Naive thymus-derived CD4-positive, alpha-beta T cell (primary cell): ENCODE data around the gene WAPL. TPM values are rescaled to one million over a fixed set of nuclear protein-coding genes. Genes with fewer than 3 reads are reported as not detected.
"Not testable (repeated sequence)": the region's sequence is repeated elsewhere in the genome, so short reads cannot be mapped to it uniquely, and the experiment has no call there.

Experiments
- ATAC-seq: fragments of 150-1000 bp; cut with Tn5 transposase; 2 replicates; pipeline ENCODE4 v1.10.0; 2021; ENCODE audit warnings: mild to moderate bottlenecking, moderate library complexity
- CTCF ChIA-PET: fragments of 350-600 bp; sonication (Branson Sonifier 250); formaldehyde crosslinking; loops from one replicate; lab custom pipeline; 2021; ENCODE audit warnings: antibody characterized with exemption; lab: Charles Lee
- POLR2A ChIA-PET: fragments of 350-600 bp; sonication (Branson Sonifier 250); formaldehyde crosslinking; loops from one replicate; lab custom pipeline; 2021; ENCODE audit warnings: antibody characterized with exemption, inconsistent platforms; lab: Charles Lee
- DNase-seq, 9 donors: peaks; one replicate each; pipeline versions ENCODE4 v3.0.0 to v3.0.0-alpha.2; 2020 to 2022; ENCODE audit warnings: mixed read lengths in 1 of 9
- H3K27ac ChIP-seq: one replicate; pipeline ENCODE4 v1.7.0; 2013; ENCODE audit warnings: mild to moderate bottlenecking, low read depth, low read length, moderate library complexity
- H3K27me3 ChIP-seq, 2 donors: one replicate each; pipeline ENCODE4 v1.7.0; 2013; ENCODE audit warnings: low read length in 2 of 2, mild to moderate bottlenecking in 2 of 2, moderate library complexity in 2 of 2; ENCODE audit not compliant: control insufficient read depth in 2 of 2, insufficient read depth in 2 of 2
- H3K36me3 ChIP-seq, 3 experiments: 1 replicate in 2 of 3; 2 replicates in 1 of 3; pipeline ENCODE4 v1.7.0; 2013; ENCODE audit warnings: low read length in 3 of 3, mild to moderate bottlenecking in 3 of 3, moderate library complexity in 1 of 3; ENCODE audit not compliant: insufficient read depth in 3 of 3, control insufficient read depth in 2 of 3
- H3K4me1 ChIP-seq, 2 donors: one replicate each; pipeline ENCODE4 v1.7.0; 2013; ENCODE audit warnings: low read length in 2 of 2, mild to moderate bottlenecking in 2 of 2, moderate library complexity in 1 of 2; ENCODE audit not compliant: control insufficient read depth in 2 of 2, insufficient read depth in 2 of 2
- H3K4me3 ChIP-seq: 2 replicates; pipeline ENCODE4 v1.7.0; 2013; ENCODE audit warnings: mild to moderate bottlenecking, low read length
- H3K9me3 ChIP-seq, 3 experiments: 1 replicate in 2 of 3; 2 replicates in 1 of 3; pipeline ENCODE4 v1.7.0; 2013; ENCODE audit warnings: low read length in 3 of 3; ENCODE audit not compliant: control insufficient read depth in 2 of 3
- H3K27ac Mint-ChIP-seq, 9 donors: one replicate each; pipeline ENCODE4 v1.8.0; 2020 to 2022; ENCODE audit warnings: mixed read lengths in 9 of 9, mild to moderate bottlenecking in 8 of 9, moderate library complexity in 5 of 9, inconsistent platforms in 2 of 9
- H3K27me3 Mint-ChIP-seq, 5 donors: one replicate each; pipeline ENCODE4 v1.8.0; 2021 to 2022; ENCODE audit warnings: mixed read lengths in 5 of 5, mild to moderate bottlenecking in 1 of 5
- H3K36me3 Mint-ChIP-seq, 5 donors: one replicate each; pipeline ENCODE4 v1.8.0; 2020 to 2022; ENCODE audit warnings: mixed read lengths in 5 of 5, mild to moderate bottlenecking in 3 of 5, inconsistent platforms in 1 of 5
- H3K4me1 Mint-ChIP-seq, 7 donors: one replicate each; pipeline ENCODE4 v1.8.0; 2020 to 2022; ENCODE audit warnings: mixed read lengths in 7 of 7, mild to moderate bottlenecking in 3 of 7, inconsistent platforms in 1 of 7
- H3K4me3 Mint-ChIP-seq, 10 donors: one replicate each; pipeline ENCODE4 v1.8.0; 2020 to 2022; ENCODE audit warnings: mild to moderate bottlenecking in 10 of 10, mixed read lengths in 10 of 10, moderate library complexity in 6 of 10, inconsistent platforms in 2 of 10
- H3K9me3 Mint-ChIP-seq, 11 donors: one replicate each; pipeline ENCODE4 v1.8.0; 2020 to 2022; ENCODE audit warnings: mixed read lengths in 11 of 11, mild to moderate bottlenecking in 4 of 11, inconsistent platforms in 1 of 11, moderate library complexity in 1 of 11
- intact Hi-C, 2 donors: fragments of 100-400 bp; cut with micrococcal nuclease; formaldehyde crosslinking; loops; one replicate each; pipeline ENCODE4 v1.15.1; 2023
- polyA plus RNA-seq, 2 donors: library from polyadenylated mRNA; unstranded; fragments of 300-500 nt; fragmentation: Illumina TruSeq; gene quantifications; one replicate each; pipeline ENCODE4 v1.2.3, GENCODE V29; 2021
- total RNA-seq, 6 experiments: library from RNA in 5 of 6; stranded (reverse) in 5 of 6; gene quantifications; 1 replicate in 5 of 6; 2 replicates in 1 of 6; pipeline ENCODE4 v1.2.3 and lab custom pipeline; 2021 to 2026

Gene WAPL
- total and polyA plus RNA-seq, 7 experiments from 2014 or later = 40.3 to 59.2 (median 49.5) TPM

GRCh38 chr10:86389441-86390193 lies 132.0 kb downstream of the WAPL start:
- CTCF ChIA-PET = interaction anchor here (1.9 kb wide), 1 partner anchor 10 kb away, joined by 4 read pairs; no protein-coding TSS in a partner anchor
- DNase-seq = peak in 1 of 9 donors; percentile 37
- peak; percentile 55 for ATAC-seq
- no peak overlapping the region for H3K27ac ChIP-seq
- Mint-ChIP-seq H3K9me3 (peaks cover 0 to 2% (median 0%) of the 10 kb centered on the region in 11 donors), H3K27me3 (peaks cover 16 to 73% (median 20%) of the 10 kb centered on the region in 5 donors), H3K4me1 (peaks cover 0 to 25% (median 10%) of the 10 kb centered on the region in 7 donors), H3K27ac (peak overlapping the region in 2 of 9 donors; percentile 37 to 86), H3K4me3 (peak overlapping the region; percentile 79 to 91 (median 86)), H3K36me3 (peaks cover 0 to 3% (median 0%) of the 10 kb centered on the region in 5 donors)
- intact Hi-C loops = no loop called here
- no peaks in the 10 kb centered on the region for H3K27me3 ChIP-seq
- POLR2A ChIA-PET = no interaction called here
- no peaks in the 10 kb centered on the region for H3K9me3 ChIP-seq
- no peaks in the 10 kb centered on the region for H3K36me3 ChIP-seq
- no peaks in the 10 kb centered on the region for H3K4me1 ChIP-seq
- peak overlapping the region; percentile 52 for H3K4me3 ChIP-seq

- Mint-ChIP-seq H3K27me3 (peaks cover 16 to 72% (median 22%) of the 10 kb centered on the region in 5 donors), H3K4me1 (peaks cover 0 to 24% (median 10%) of the 10 kb centered on the region in 7 donors), H3K4me3 (peak overlapping the region; percentile 79 to 91 (median 86))
- CTCF ChIA-PET = interaction anchor here (1.9 kb wide), 1 partner anchor 10 kb away, joined by 4 read pairs; no protein-coding TSS in a partner anchor
- H3K36me3 ChIP-seq, intact Hi-C loops, H3K27ac ChIP-seq, H3K9me3 Mint-ChIP-seq, H3K4me1 ChIP-seq, H3K36me3 Mint-ChIP-seq, H3K9me3 ChIP-seq, ATAC-seq, H3K27me3 ChIP-seq, DNase-seq, POLR2A ChIA-PET, H3K27ac Mint-ChIP-seq: not testable (repeated sequence)
- peak overlapping the region; percentile 52 for H3K4me3 ChIP-seq
Measured at GRCh38 chr10:86389109-86389440, 132.5 kb downstream of the WAPL start.

GRCh38 chr10:86388119-86388704 lies 133.4 kb downstream of the WAPL start:
- no peaks in the 10 kb centered on the region for H3K36me3 ChIP-seq
- no peak overlapping the region for H3K27ac ChIP-seq
- Mint-ChIP-seq H3K4me1 (peaks cover 0 to 16% (median 6%) of the 10 kb centered on the region in 7 donors), H3K4me3 (peak overlapping the region in 7 of 10 donors; percentile 3 to 79 (median 25)), H3K36me3 (peaks cover 0 to 3% (median 0%) of the 10 kb centered on the region in 5 donors), H3K27me3 (peaks cover 16 to 71% (median 26%) of the 10 kb centered on the region in 5 donors), H3K27ac (peak overlapping the region in 1 of 9 donors; percentile 22), H3K9me3 (peaks cover 0 to 2% (median 0%) of the 10 kb centered on the region in 11 donors)
- intact Hi-C loops = no loop called here
- CTCF ChIA-PET = interaction anchor here (0.6 to 1.9 kb wide), 2 partner anchors 9 to 302 kb away, joined by 3 to 4 read pairs; no protein-coding TSS in a partner anchor
- no peak for DNase-seq
- no peaks in the 10 kb centered on the region for H3K9me3 ChIP-seq
- POLR2A ChIA-PET = interaction anchor here (0.9 kb wide), 1 partner anchor 323 kb away, joined by 3 read pairs; no protein-coding TSS in a partner anchor
- H3K27me3 ChIP-seq = no peaks in the 10 kb centered on the region
- ATAC-seq = no peak
- H3K4me1 ChIP-seq = no peaks in the 10 kb centered on the region
- H3K4me3 ChIP-seq = no peak overlapping the region

GRCh38 chr10:86387178-86387794 lies 134.3 kb downstream of the WAPL start:
- intact Hi-C loops = no loop called here
- H3K36me3 Mint-ChIP-seq = peaks cover 0 to 3% (median 0%) of the 10 kb centered on the region in 5 donors
- CTCF ChIA-PET = interaction anchor here (0.6 to 1.9 kb wide), 3 partner anchors 8 to 302 kb away, joined by 3 to 4 read pairs (median 3); no protein-coding TSS in a partner anchor
- no peak for ATAC-seq
- peaks cover 19 to 68% (median 28%) of the 10 kb centered on the region in 5 donors for H3K27me3 Mint-ChIP-seq
- Histone ChIP-seq H3K4me3 (no peak overlapping the region), H3K27ac (no peak overlapping the region), H3K9me3 (no peaks in the 10 kb centered on the region), H3K27me3 (no peaks in the 10 kb centered on the region), H3K4me1 (no peaks in the 10 kb centered on the region), H3K36me3 (no peaks in the 10 kb centered on the region)
- peaks cover 0 to 2% (median 0%) of the 10 kb centered on the region in 11 donors for H3K9me3 Mint-ChIP-seq
- H3K27ac Mint-ChIP-seq = peak overlapping the region in 1 of 9 donors; percentile 37
- H3K4me1 Mint-ChIP-seq = peaks cover 0 to 16% (median 6%) of the 10 kb centered on the region in 7 donors
- peak overlapping the region in 1 of 10 donors; percentile 9 for H3K4me3 Mint-ChIP-seq
- POLR2A ChIA-PET = interaction anchor here (0.9 kb wide), 1 partner anchor 324 kb away, joined by 3 read pairs; no protein-coding TSS in a partner anchor
- no peak for DNase-seq

- no peaks in the 10 kb centered on the region for H3K9me3 ChIP-seq
- no peaks in the 10 kb centered on the region for H3K4me1 ChIP-seq
- ATAC-seq = no peak
- Mint-ChIP-seq H3K36me3 (peaks cover 0 to 3% (median 0%) of the 10 kb centered on the region in 5 donors), H3K27me3 (peaks cover 21 to 65% (median 36%) of the 10 kb centered on the region in 5 donors), H3K9me3 (peaks cover 0 to 2% (median 0%) of the 10 kb centered on the region in 11 donors), H3K4me1 (peaks cover 0 to 14% (median 6%) of the 10 kb centered on the region in 7 donors), H3K4me3 (no peak overlapping the region), H3K27ac (no peak overlapping the region)
- H3K27ac ChIP-seq = no peak overlapping the region
- no peak for DNase-seq
- H3K4me3 ChIP-seq = no peak overlapping the region
- ChIA-PET CTCF (interaction anchor here (0.9 kb wide), 1 partner anchor 53 kb away, joined by 4 read pairs; no protein-coding TSS in a partner anchor), POLR2A (no interaction called here)
- intact Hi-C loops = no loop called here
- H3K27me3 ChIP-seq = no peaks in the 10 kb centered on the region
- no peaks in the 10 kb centered on the region for H3K36me3 ChIP-seq
Measured at GRCh38 chr10:86385806-86386205, 135.8 kb downstream of the WAPL start.
